Esophagus squamous epithelium (tissue), 4 donors: ENCODE measurements around the gene MYH13.

Experiments used
- CTCF ChIP-seq, 6 experiments: fragments of 450-650 bp in 4 of 6; fragments of 200-600 bp in 2 of 6; sonication (generic) in 2 of 6; IDR thresholded peaks; one replicate each; pipeline ENCODE4 v1.5.1; 2016 to 2019; ENCODE audit warnings: antibody characterized with exemption in 6 of 6, mild to moderate bottlenecking in 4 of 6, moderate library complexity in 4 of 6
- POLR2A ChIP-seq, 4 donors: fragments of 450-650 bp; IDR thresholded peaks; one replicate each; pipeline ENCODE4 v1.6.1; 2017; ENCODE audit warnings: antibody characterized with exemption in 4 of 4, mild to moderate bottlenecking in 4 of 4, moderate library complexity in 3 of 4

- TF ChIP-seq CTCF (IDR thresholded peaks at IDR 0.05): no peak
- no peak for TF ChIP-seq POLR2A (IDR thresholded peaks at IDR 0.05)
Measured at GRCh38 chr17:10305398-10305797, 67.4 kb downstream of the MYH13 start.
